NCI-H748 (cell line): ENCODE results near the gene TTLL7.

Experiments
- DNase-seq: peaks from one replicate; lab custom pipeline; 2025; ENCODE audit not compliant: unreplicated experiment; lab: John Stamatoyannopoulos, UW

The TTLL7 gene

DNA sequence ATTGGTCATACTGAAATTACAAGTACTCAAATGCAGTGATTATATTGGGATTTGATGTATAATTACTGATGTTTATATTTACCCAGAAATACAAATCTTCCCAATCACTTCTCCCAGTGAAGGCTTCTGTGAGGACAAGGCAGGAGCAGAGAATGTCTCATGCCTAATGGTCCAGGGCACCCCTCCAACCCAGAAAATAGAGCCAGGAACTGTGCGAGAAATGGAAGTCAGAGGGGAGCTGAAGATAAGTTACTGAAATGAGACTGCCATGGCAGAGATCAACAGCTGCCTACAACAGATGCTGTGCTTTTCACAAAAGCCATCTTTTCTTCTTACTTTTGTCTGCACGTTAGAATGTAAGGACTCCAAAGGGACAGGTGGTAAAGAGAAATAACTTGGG lies 171.2 kb downstream of the TTLL7 start:
- no peak for DNase-seq

DNA sequence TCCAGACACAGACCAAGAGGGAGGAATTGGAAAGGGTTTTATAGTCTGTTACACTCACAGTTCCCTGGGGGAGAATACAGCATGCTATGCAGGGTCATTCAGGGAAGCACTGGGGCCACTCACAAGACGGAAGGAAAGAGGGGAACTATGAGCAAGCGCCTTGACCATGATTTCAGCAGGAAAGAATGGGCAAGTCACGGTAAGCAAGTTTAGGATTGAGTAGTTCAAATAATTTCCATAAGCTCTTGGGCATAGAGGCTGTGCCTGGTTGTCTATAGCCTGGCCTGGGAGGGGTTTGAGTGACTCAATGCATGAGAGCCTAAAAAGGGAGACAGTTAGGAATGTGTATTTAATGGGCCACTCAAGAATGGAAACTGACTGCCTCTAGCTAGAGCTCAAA lies 176.7 kb downstream of the TTLL7 start:
- DNase-seq = no peak

DNA sequence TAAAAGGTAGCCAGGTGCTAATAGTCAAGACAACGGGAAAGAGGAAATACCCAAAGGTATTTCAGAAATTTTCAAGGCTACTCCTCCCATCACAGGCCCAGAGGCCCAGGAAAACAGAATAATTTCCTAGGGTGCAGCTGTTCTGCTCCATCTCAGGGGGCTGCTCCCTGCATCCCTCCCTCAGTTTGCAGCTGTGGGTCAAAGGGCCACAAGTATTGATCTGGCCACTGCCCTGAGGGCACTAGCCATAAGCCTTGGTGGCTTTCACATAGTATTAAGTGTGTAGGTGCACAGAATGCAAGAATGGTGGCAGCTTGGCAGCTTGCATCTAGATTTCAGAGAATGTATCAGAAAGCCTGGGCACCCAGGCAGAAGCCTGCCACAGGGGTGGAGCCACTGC lies 179.5 kb downstream of the TTLL7 start:
- DNase-seq = no peak

DNA sequence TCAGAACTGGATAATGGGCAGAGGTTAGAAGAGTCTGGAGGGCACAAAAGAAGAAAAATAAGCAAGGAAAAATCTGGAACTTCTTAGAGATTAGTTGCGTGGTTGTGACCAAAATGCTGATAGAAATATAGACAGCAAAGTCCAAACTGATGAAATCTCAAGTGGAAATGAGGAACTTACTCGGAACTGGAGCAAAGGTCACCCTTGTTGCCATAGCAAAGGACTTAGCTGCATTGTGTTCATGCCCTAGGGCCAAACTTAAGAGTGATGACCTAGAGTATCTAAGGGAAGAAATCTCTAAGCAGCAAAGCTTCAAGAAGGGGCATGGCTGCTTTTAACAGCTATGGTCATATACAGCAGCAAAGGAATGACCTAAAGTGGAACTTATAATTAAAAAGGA lies 180.0 kb downstream of the TTLL7 start:
- no peak for DNase-seq

DNA sequence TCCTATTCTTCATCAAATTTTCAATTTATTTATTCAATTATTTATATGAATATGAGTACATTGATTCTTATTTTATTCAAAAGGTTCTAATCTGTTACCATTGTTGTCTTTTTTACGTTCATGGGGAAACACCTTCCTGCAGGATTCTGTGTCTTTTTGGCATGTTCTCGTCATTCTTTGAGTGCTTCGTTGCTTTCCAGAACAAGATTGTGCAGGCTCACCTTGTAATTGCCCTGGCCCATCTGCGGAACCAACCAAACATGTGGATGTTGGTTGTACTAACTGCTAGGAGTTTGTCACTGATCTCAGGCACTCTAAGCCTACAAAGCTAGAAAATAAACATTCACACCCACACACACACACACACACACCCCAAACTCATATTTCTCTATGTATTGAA lies 182.1 kb downstream of the TTLL7 start:
- DNase-seq = no peak

DNA sequence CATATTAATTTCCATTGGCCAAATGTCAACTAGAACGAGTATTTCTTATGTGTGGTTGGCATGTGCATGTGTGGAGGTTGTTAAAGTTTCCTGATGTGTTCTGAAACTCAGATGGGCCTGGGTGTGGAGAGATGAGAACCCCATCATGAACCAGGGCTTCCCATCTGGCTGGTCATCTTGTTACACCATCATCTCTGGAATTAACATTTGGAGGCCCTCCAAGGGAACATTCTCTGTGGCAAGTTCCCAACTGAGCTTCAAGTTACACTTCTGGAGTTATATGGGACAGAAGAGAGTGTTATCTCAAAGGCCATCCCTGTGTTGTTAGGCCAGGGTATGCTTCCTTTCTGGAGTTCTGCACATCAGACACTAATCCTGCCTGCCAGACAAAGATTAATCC lies 183.6 kb downstream of the TTLL7 start:
- no peak for DNase-seq
